GM21619 (cell line): ENCODE results near the gene SNAP23.

Source experiments
- ATAC-seq: cut with Tn5 transposase; IDR thresholded peaks from one replicate; pipeline ENCODE4 v1.9.1; 2021; ENCODE audit not compliant: unreplicated experiment

The SNAP23 gene

GRCh38 chr15:42494998-42495360 lies 455 bp upstream of the SNAP23 start:
- ATAC-seq, result no peak

GRCh38 chr15:42498212-42499068 lies 3.0 kb downstream of the SNAP23 start:
- no peak for ATAC-seq

- ATAC-seq, result no peak
Measured at GRCh38 chr15:42499858-42500609, 4.6 kb downstream of the SNAP23 start.

- ATAC-seq, result no peak
Measured at GRCh38 chr15:42502477-42502876, 7.0 kb downstream of the SNAP23 start.

- ATAC-seq, result no peak
Measured at GRCh38 chr15:42503825-42504224, 8.4 kb downstream of the SNAP23 start.

- ATAC-seq, result peak; percentile 9
Measured at GRCh38 chr15:42504631-42505030, 9.2 kb downstream of the SNAP23 start.

GRCh38 chr15:42507514-42507913 lies 12.1 kb downstream of the SNAP23 start:
- no peak for ATAC-seq

GRCh38 chr15:42508263-42508690 lies 12.8 kb downstream of the SNAP23 start:
- ATAC-seq, result no peak

GRCh38 chr15:42510258-42511006 lies 15.0 kb downstream of the SNAP23 start:
- no peak for ATAC-seq

GRCh38 chr15:42511007-42511391 lies 15.6 kb downstream of the SNAP23 start:
- no peak for ATAC-seq

GRCh38 chr15:42523331-42523730 lies 27.9 kb downstream of the SNAP23 start:
- ATAC-seq, result no peak

- ATAC-seq, result no peak
Measured at GRCh38 chr15:42528970-42529369, 33.5 kb downstream of the SNAP23 start.

- no peak for ATAC-seq
Measured at GRCh38 chr15:42533246-42533645, 37.8 kb downstream of the SNAP23 start.

GRCh38 chr15:42544853-42545629 lies 49.6 kb downstream of the SNAP23 start:
- no peak for ATAC-seq

- ATAC-seq, result no peak
Measured at GRCh38 chr15:42547918-42548248, 52.4 kb downstream of the SNAP23 start.

- ATAC-seq, result peak; percentile 69
Measured at GRCh38 chr15:42548249-42549031, 53.0 kb downstream of the SNAP23 start, which contains the start of the genes HAUS2 and LRRC57. HAUS2 (plus strand) TSS chr15:42548838; CDS start chr15:42548873, 35 bp downstream. LRRC57 (minus strand) TSS chr15:42548793; CDS start chr15:42548434, 359 bp downstream.

- ATAC-seq, result peak; percentile 14
Measured at GRCh38 chr15:42549032-42549491, 53.6 kb downstream of the SNAP23 start.

GRCh38 chr15:42549741-42550392 lies 54.4 kb downstream of the SNAP23 start:
- ATAC-seq, result no peak

- ATAC-seq, result no peak
Measured at GRCh38 chr15:42553554-42553953, 58.1 kb downstream of the SNAP23 start.
